Loucy (cell line): ENCODE results near the gene ARRDC2.

Experiments used
- H2AFZ ChIP-seq: fragments of 200-600 bp; sonication (generic); 2 replicates; pipeline ENCODE4 v1.6.0; 2016; ENCODE audit warnings: antibody characterized with exemption, mild to moderate bottlenecking, low read length, moderate library complexity
- H3F3A ChIP-seq: fragments of 200-600 bp; 2 replicates; pipeline ENCODE4 v1.6.0; 2016; ENCODE audit warnings: antibody characterized with exemption, low read depth, mild to moderate bottlenecking
- H3K27me3 ChIP-seq: fragments of 200-600 bp; sonication (generic); 2 replicates; pipeline ENCODE4 v1.6.1; 2014; ENCODE audit warnings: low read length, mild to moderate bottlenecking; ENCODE audit not compliant: insufficient read depth, poor library complexity, severe bottlenecking
- H3K36me3 ChIP-seq: fragments of 200-600 bp; sonication (generic); 2 replicates; pipeline ENCODE4 v1.6.1; 2016; ENCODE audit warnings: low read length; ENCODE audit not compliant: insufficient read depth
- H3K4me1 ChIP-seq: fragments of 200-600 bp; sonication (generic); 2 replicates; pipeline ENCODE4 v1.5.1; 2014; ENCODE audit warnings: low read length, mild to moderate bottlenecking; ENCODE audit not compliant: insufficient read depth, poor library complexity, severe bottlenecking
- H3K4me2 ChIP-seq: fragments of 200-600 bp; sonication (generic); 2 replicates; pipeline ENCODE4 v1.6.0; 2014; ENCODE audit warnings: antibody characterized with exemption, low read length, low read depth, mild to moderate bottlenecking; ENCODE audit not compliant: poor library complexity, severe bottlenecking
- H3K4me3 ChIP-seq: fragments of 200-600 bp; sonication (generic); 2 replicates; pipeline ENCODE4 v1.5.1; 2014; ENCODE audit warnings: low read length, mild to moderate bottlenecking, mixed read lengths; ENCODE audit not compliant: poor library complexity, severe bottlenecking
- H3K79me2 ChIP-seq: fragments of 200-600 bp; sonication (generic); 2 replicates; pipeline ENCODE4 v1.6.1; 2014; ENCODE audit warnings: low read length; ENCODE audit not compliant: insufficient read depth
- H3K9ac ChIP-seq: fragments of 200-600 bp; sonication (generic); 2 replicates; pipeline ENCODE4 v1.6.0; 2014; ENCODE audit warnings: mild to moderate bottlenecking, low read depth, low read length, moderate library complexity; ENCODE audit not compliant: poor library complexity, severe bottlenecking
- H3K9me2 ChIP-seq: fragments of 200-600 bp; sonication (generic); replicated peaks from 2 replicates; pipeline ENCODE4 v1.6.1; 2016; ENCODE audit warnings: low read depth, low read length, mixed read lengths
- H3K9me3 ChIP-seq: fragments of 200-600 bp; sonication (generic); 2 replicates; pipeline ENCODE4 v1.6.1; 2014; ENCODE audit warnings: mild to moderate bottlenecking, antibody characterized with exemption, low read length, low read depth; ENCODE audit not compliant: insufficient read depth
- H4K20me1 ChIP-seq: fragments of 200-600 bp; sonication (generic); 2 replicates; pipeline ENCODE4 v1.6.0; 2014; ENCODE audit warnings: antibody characterized with exemption, low read length, mild to moderate bottlenecking; ENCODE audit not compliant: insufficient read depth, poor library complexity, severe bottlenecking
- EZH2phosphoT487 ChIP-seq: fragments of 200-600 bp; IDR thresholded peaks from 2 replicates; pipeline ENCODE4 v1.6.1; 2018; ENCODE audit warnings: antibody characterized with exemption, mild to moderate bottlenecking, moderate library complexity, borderline replicate concordance
- TF ChIP-seq, protein P1 (sequence below): fragments of 200-600 bp; sonication (generic); conservative IDR thresholded peaks from 2 replicates; pipeline ENCODE4 v1.5.1; 2014; ENCODE audit warnings: mild to moderate bottlenecking, antibody characterized with exemption, low read length

ARRDC2 gene

DNA sequence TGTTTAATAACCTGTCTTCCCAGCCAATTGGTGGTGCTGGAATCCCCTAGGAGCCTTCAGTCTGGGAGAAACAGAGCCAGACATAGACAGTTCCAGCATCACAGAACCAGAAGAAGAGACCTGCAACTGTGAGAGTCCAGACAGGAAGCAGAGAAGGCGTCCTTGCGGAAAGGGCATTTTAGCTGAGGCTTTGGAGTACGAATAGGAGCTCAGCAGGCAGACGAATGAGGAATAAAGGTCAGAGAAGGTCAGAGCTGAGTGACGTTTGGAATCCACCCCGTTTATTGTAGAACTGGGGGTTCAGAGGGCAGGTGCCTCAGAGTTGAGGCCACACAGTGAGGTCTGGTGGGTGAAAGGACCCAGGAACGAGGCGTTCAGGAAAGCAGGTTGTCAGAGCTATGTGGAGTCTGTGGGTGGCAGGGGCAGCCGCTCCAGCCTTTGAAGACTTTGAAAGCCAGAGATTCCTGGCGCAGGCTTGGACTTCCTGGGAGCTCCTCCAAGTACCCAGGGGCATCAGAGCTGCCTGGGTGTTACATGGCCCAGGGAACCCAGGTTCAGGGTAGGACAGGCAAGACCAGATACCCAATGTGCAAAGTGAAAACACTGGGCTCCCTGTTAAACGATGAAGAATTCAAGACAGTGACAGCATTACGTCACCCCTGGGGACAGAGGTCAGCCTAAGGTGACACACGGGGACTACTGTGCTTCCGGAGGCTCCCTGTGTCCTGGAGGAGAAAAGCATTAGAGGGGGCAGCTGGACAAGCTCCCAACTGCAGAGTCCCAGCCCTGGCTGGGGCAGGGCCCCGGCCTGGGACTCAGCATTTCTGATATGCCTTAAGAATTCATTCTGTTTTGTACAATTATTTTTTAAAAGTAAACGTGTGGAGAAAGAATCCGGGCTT is 5.5 kb downstream of the ARRDC2 start:
- no peaks in the 10 kb centered on the region for H3K4me1 ChIP-seq
- H3K9ac ChIP-seq, result no peak overlapping the region
- no peaks in the 10 kb centered on the region for H3F3A ChIP-seq
- H3K9me3 ChIP-seq, result no peaks in the 10 kb centered on the region
- H3K4me2 ChIP-seq, result no peak overlapping the region
- no peaks in the 10 kb centered on the region for H4K20me1 ChIP-seq
- H3K79me2 ChIP-seq, result no peaks in the 10 kb centered on the region; the same call in 1 of the 2 replicates
- no peaks in the 10 kb centered on the region for H3K9me2 ChIP-seq
- TF ChIP-seq, protein P1, sequence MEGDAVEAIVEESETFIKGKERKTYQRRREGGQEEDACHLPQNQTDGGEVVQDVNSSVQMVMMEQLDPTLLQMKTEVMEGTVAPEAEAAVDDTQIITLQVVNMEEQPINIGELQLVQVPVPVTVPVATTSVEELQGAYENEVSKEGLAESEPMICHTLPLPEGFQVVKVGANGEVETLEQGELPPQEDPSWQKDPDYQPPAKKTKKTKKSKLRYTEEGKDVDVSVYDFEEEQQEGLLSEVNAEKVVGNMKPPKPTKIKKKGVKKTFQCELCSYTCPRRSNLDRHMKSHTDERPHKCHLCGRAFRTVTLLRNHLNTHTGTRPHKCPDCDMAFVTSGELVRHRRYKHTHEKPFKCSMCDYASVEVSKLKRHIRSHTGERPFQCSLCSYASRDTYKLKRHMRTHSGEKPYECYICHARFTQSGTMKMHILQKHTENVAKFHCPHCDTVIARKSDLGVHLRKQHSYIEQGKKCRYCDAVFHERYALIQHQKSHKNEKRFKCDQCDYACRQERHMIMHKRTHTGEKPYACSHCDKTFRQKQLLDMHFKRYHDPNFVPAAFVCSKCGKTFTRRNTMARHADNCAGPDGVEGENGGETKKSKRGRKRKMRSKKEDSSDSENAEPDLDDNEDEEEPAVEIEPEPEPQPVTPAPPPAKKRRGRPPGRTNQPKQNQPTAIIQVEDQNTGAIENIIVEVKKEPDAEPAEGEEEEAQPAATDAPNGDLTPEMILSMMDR, result no peak
- TF ChIP-seq EZH2phosphoT487, result no peak
- peaks cover 37% of the 10 kb centered on the region; the same call in 1 of the 2 replicates for H3K36me3 ChIP-seq
- no peak overlapping the region for H3K4me3 ChIP-seq
- H3K27me3 ChIP-seq, result no peaks in the 10 kb centered on the region
- no peak overlapping the region for H2AFZ ChIP-seq

DNA sequence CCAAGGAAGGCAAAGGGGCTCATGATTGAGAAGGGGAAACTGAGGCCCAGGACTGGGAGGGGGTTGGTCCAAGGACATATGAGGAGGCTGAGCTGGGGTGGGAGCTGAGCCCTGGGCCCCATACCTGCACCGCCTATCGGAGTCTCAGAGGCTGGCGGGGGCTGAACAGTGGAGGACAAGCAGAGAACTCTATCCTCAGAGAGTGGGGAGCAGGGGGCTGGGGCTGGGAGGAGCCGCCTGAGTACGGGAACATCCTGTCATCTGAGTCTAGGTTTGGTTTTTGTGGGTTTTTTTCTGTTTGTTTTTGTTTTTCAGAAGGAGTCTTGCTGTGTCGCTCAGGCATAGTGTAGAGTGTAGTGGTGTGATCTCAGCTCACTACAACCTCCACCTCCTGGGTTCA is 6.2 kb downstream of the ARRDC2 start:
- no peaks in the 10 kb centered on the region for H3F3A ChIP-seq
- no peak overlapping the region for H2AFZ ChIP-seq
- no peak overlapping the region for H3K4me2 ChIP-seq
- no peak overlapping the region for H3K4me3 ChIP-seq
- H3K9ac ChIP-seq, result no peak overlapping the region
- H3K4me1 ChIP-seq, result no peaks in the 10 kb centered on the region
- no peaks in the 10 kb centered on the region for H3K9me2 ChIP-seq
- no peak for TF ChIP-seq EZH2phosphoT487
- TF ChIP-seq, protein P1, result no peak
- H3K36me3 ChIP-seq, result peaks cover 37% of the 10 kb centered on the region; the same call in 1 of the 2 replicates
- H4K20me1 ChIP-seq, result no peaks in the 10 kb centered on the region
- H3K9me3 ChIP-seq, result no peaks in the 10 kb centered on the region
- H3K27me3 ChIP-seq, result no peaks in the 10 kb centered on the region
- H3K79me2 ChIP-seq, result no peaks in the 10 kb centered on the region

GRCh38 chr19:18016209-18016910 is 8.4 kb downstream of the ARRDC2 start:
- no peaks in the 10 kb centered on the region for H3K9me3 ChIP-seq
- no peak for TF ChIP-seq EZH2phosphoT487
- TF ChIP-seq, protein P1, result no peak
- H2AFZ ChIP-seq, result no peak overlapping the region
- no peaks in the 10 kb centered on the region for H3K9me2 ChIP-seq
- H3K4me3 ChIP-seq, result no peak overlapping the region
- peaks cover under 1% of the 10 kb centered on the region for H3K4me1 ChIP-seq
- H3K4me2 ChIP-seq, result no peak overlapping the region
- H3K27me3 ChIP-seq, result no peaks in the 10 kb centered on the region
- H3K36me3 ChIP-seq, result peaks cover 19% of the 10 kb centered on the region; the same call in 1 of the 2 replicates
- H3F3A ChIP-seq, result no peaks in the 10 kb centered on the region
- H3K79me2 ChIP-seq, result no peaks in the 10 kb centered on the region
- H4K20me1 ChIP-seq, result no peaks in the 10 kb centered on the region
- no peak overlapping the region for H3K9ac ChIP-seq
